Activated naive CD8-positive, alpha-beta T cell treated with anti-CD3 and anti-CD28 coated beads, Interleukin-2, amount 50 U/mL, for 24 hours (primary cell): ENCODE data around the gene EML1.
A peak's percentile ranks its signal among the peaks of the same experiment; 100 is the strongest.

ENCODE experiments used
- ATAC-seq: fragments of 150-1000 bp; cut with Tn5 transposase; one replicate; pipeline ENCODE4 v1.10.0; 2021
- DNase-seq: peaks from one replicate; pipeline ENCODE4 v3.0.0; 2021
- H3K27ac Mint-ChIP-seq: one replicate; pipeline ENCODE4 v1.8.0; 2021; ENCODE audit warnings: mild to moderate bottlenecking, mixed read lengths
- H3K27me3 Mint-ChIP-seq: one replicate; pipeline ENCODE4 v1.8.0; 2021; ENCODE audit warnings: mixed read lengths
- H3K36me3 Mint-ChIP-seq: one replicate; pipeline ENCODE4 v1.8.0; 2021; ENCODE audit warnings: low read depth, mixed read lengths
- H3K4me1 Mint-ChIP-seq: one replicate; pipeline ENCODE4 v1.8.0; 2021; ENCODE audit warnings: mixed read lengths
- H3K4me3 Mint-ChIP-seq: one replicate; pipeline ENCODE4 v1.8.0; 2021; ENCODE audit warnings: mild to moderate bottlenecking, moderate library complexity, mixed read lengths
- H3K9me3 Mint-ChIP-seq: one replicate; pipeline ENCODE4 v1.8.0; 2021; ENCODE audit warnings: mixed read lengths

The EML1 gene

GRCh38 chr14:99952039-99952438 lies 158.8 kb downstream of the EML1 start:
- H3K27me3 Mint-ChIP-seq: peaks cover 13% of the 10 kb centered on the region
- H3K9me3 Mint-ChIP-seq: peaks cover 10% of the 10 kb centered on the region
- no peak overlapping the region for H3K27ac Mint-ChIP-seq
- no peak for DNase-seq
- H3K36me3 Mint-ChIP-seq: no peaks in the 10 kb centered on the region
- H3K4me1 Mint-ChIP-seq: peaks cover 2% of the 10 kb centered on the region
- no peak for ATAC-seq
- no peak overlapping the region for H3K4me3 Mint-ChIP-seq

DNA sequence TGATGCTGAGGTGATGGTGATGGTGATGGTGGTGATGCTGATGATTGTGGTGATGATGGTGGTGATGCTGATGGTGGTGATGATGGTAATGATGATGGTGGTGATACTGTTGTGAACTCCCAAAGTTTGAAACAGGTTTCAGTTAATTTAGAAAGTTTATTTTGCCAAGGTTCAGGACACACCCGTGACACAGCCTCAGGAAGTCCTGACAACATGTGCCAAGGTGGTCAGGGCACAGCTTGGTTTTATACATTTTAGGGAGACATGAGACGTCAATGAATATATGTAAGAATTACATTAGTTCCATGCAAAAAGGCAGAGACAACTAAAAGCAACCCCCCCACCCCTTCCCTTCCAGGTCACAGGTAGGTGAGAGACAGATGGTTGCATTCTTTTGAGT lies 159.2 kb downstream of the EML1 start:
- H3K4me1 Mint-ChIP-seq: peaks cover 2% of the 10 kb centered on the region
- H3K36me3 Mint-ChIP-seq: no peaks in the 10 kb centered on the region
- H3K9me3 Mint-ChIP-seq: peaks cover 10% of the 10 kb centered on the region
- H3K4me3 Mint-ChIP-seq: peak overlapping the region; percentile 24
- ATAC-seq: no peak
- peaks cover 13% of the 10 kb centered on the region for H3K27me3 Mint-ChIP-seq
- DNase-seq: no peak
- peak overlapping the region; percentile 51 for H3K27ac Mint-ChIP-seq

GRCh38 chr14:99955826-99956455 lies 162.7 kb downstream of the EML1 start:
- no peak for DNase-seq
- no peaks in the 10 kb centered on the region for H3K36me3 Mint-ChIP-seq
- no peak overlapping the region for H3K4me3 Mint-ChIP-seq
- no peak overlapping the region for H3K27ac Mint-ChIP-seq
- H3K4me1 Mint-ChIP-seq: peaks cover 2% of the 10 kb centered on the region
- peaks cover 10% of the 10 kb centered on the region for H3K9me3 Mint-ChIP-seq
- no peak for ATAC-seq
- peaks cover 17% of the 10 kb centered on the region for H3K27me3 Mint-ChIP-seq

DNA sequence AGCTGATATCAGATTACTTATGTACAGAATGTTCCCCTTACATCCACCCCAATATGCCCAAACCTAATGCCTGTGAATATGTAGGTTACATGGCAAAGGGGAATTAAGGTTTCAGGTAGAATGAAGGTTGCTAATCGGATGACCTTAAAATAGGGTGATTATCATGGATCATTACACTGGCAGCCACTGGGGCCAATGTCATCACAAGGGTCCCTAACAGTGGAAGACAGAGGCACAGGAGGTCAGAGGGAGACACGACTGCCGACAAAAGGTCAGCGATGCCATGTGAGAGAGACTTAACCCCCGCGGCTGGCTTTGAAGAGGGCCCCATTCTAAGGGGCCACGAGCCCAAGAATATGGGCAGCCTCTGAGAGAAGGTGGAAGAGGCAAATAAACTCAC lies 165.2 kb downstream of the EML1 start:
- DNase-seq (no peak), ATAC-seq (no peak)
- Mint-ChIP-seq H3K36me3 (no peaks in the 10 kb centered on the region), H3K27me3 (peaks cover 25% of the 10 kb centered on the region), H3K27ac (no peak overlapping the region), H3K4me3 (no peak overlapping the region), H3K9me3 (peaks cover 7% of the 10 kb centered on the region), H3K4me1 (no peaks in the 10 kb centered on the region)

GRCh38 chr14:99961826-99962518 lies 168.8 kb downstream of the EML1 start:
- DNase-seq: no peak
- Mint-ChIP-seq H3K27ac (no peak overlapping the region), H3K9me3 (no peaks in the 10 kb centered on the region), H3K4me1 (no peaks in the 10 kb centered on the region), H3K36me3 (no peaks in the 10 kb centered on the region), H3K27me3 (peaks cover 29% of the 10 kb centered on the region), H3K4me3 (no peak overlapping the region)
- ATAC-seq: no peak

DNA sequence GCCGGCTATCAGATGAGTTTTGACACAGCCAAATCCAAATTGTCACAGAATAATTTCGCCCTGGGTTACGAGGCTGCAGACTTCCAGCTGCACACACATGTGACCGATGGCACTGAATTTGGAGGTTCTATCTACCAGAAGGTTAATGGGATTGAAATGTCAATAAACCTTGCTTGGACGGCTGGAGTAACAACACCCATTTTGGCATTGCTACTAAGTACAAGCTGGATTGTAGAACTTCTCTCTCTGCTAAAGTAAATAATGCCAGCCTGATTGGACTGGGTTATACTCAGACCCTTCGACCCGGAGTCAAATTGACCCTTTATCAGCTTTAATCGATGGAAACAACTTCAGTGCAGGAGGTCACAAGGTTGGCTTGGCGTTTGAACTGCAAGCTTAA lies 171.8 kb downstream of the EML1 start:
- no peaks in the 10 kb centered on the region for H3K9me3 Mint-ChIP-seq
- H3K27me3 Mint-ChIP-seq: peaks cover 36% of the 10 kb centered on the region
- no peak overlapping the region for H3K4me3 Mint-ChIP-seq
- no peaks in the 10 kb centered on the region for H3K36me3 Mint-ChIP-seq
- H3K27ac Mint-ChIP-seq: no peak overlapping the region
- ATAC-seq: no peak
- peaks cover 16% of the 10 kb centered on the region for H3K4me1 Mint-ChIP-seq
- no peak for DNase-seq

GRCh38 chr14:99966037-99966835 lies 173.0 kb downstream of the EML1 start:
- DNase-seq (no peak), ATAC-seq (no peak)
- H3K27ac Mint-ChIP-seq: no peak overlapping the region
- H3K4me3 Mint-ChIP-seq: no peak overlapping the region
- H3K4me1 Mint-ChIP-seq: peaks cover 18% of the 10 kb centered on the region
- no peaks in the 10 kb centered on the region for H3K36me3 Mint-ChIP-seq
- H3K9me3 Mint-ChIP-seq: no peaks in the 10 kb centered on the region
- peaks cover 45% of the 10 kb centered on the region for H3K27me3 Mint-ChIP-seq

DNA sequence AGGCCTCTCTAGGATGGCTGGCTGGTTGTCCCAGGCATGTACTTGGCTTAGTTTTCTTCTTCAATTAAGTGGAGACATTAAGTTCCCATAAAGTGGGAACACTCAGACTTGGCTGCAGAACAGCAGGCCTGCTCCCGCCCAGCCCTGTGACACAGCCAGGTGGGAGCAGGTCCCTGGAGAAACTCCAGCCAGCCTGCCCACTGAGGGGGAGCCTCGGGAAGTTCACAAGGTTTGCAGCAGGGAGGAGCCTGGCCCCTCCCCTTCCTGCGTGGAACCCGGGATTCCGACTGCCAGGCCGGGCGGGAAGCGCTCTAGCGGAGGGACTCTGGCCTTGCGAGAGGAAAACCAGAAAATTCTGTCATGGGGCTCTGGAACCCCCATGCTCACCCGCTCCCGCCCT lies 173.7 kb downstream of the EML1 start:
- H3K27ac Mint-ChIP-seq: no peak overlapping the region
- ATAC-seq (no peak), DNase-seq (no peak)
- peaks cover 45% of the 10 kb centered on the region for H3K27me3 Mint-ChIP-seq
- no peaks in the 10 kb centered on the region for H3K9me3 Mint-ChIP-seq
- no peak overlapping the region for H3K4me3 Mint-ChIP-seq
- no peaks in the 10 kb centered on the region for H3K36me3 Mint-ChIP-seq
- peaks cover 18% of the 10 kb centered on the region for H3K4me1 Mint-ChIP-seq

GRCh38 chr14:99968191-99968920 lies 175.1 kb downstream of the EML1 start:
- Mint-ChIP-seq H3K4me1 (peaks cover 28% of the 10 kb centered on the region), H3K4me3 (no peak overlapping the region), H3K36me3 (no peaks in the 10 kb centered on the region), H3K27me3 (peaks cover 38% of the 10 kb centered on the region), H3K27ac (no peak overlapping the region), H3K9me3 (no peaks in the 10 kb centered on the region)
- ATAC-seq (peak; percentile 13), DNase-seq (no peak)

DNA sequence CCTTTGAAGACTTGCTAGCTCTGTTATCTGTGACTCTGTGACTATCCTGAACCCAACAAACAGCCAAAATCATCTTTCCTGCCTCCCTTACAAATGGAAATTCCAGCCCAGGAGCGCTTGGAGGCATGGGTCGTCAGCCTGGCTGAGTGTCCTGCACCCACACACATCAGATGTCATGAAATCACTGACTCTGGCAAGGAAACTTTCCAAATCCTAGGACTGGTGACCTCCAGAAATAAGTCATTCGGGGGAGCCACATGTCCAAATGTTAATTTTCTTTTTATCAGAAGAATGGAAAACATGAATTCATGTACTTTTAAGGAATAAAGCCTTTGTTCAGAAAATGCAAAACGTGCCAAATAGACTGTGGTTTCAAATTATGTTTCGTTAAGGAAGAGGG lies 175.7 kb downstream of the EML1 start:
- no peak for DNase-seq
- no peak overlapping the region for H3K4me3 Mint-ChIP-seq
- H3K27me3 Mint-ChIP-seq: peaks cover 34% of the 10 kb centered on the region
- no peaks in the 10 kb centered on the region for H3K9me3 Mint-ChIP-seq
- no peak overlapping the region for H3K27ac Mint-ChIP-seq
- H3K4me1 Mint-ChIP-seq: peaks cover 31% of the 10 kb centered on the region
- ATAC-seq: no peak
- H3K36me3 Mint-ChIP-seq: peaks cover 2% of the 10 kb centered on the region

GRCh38 chr14:99969673-99970322 lies 176.6 kb downstream of the EML1 start:
- Mint-ChIP-seq H3K27me3 (peaks cover 28% of the 10 kb centered on the region), H3K4me3 (peak overlapping the region; percentile 46), H3K4me1 (peaks cover 32% of the 10 kb centered on the region), H3K36me3 (peaks cover 2% of the 10 kb centered on the region), H3K9me3 (no peaks in the 10 kb centered on the region), H3K27ac (no peak overlapping the region)
- DNase-seq (no peak), ATAC-seq (no peak)

DNA sequence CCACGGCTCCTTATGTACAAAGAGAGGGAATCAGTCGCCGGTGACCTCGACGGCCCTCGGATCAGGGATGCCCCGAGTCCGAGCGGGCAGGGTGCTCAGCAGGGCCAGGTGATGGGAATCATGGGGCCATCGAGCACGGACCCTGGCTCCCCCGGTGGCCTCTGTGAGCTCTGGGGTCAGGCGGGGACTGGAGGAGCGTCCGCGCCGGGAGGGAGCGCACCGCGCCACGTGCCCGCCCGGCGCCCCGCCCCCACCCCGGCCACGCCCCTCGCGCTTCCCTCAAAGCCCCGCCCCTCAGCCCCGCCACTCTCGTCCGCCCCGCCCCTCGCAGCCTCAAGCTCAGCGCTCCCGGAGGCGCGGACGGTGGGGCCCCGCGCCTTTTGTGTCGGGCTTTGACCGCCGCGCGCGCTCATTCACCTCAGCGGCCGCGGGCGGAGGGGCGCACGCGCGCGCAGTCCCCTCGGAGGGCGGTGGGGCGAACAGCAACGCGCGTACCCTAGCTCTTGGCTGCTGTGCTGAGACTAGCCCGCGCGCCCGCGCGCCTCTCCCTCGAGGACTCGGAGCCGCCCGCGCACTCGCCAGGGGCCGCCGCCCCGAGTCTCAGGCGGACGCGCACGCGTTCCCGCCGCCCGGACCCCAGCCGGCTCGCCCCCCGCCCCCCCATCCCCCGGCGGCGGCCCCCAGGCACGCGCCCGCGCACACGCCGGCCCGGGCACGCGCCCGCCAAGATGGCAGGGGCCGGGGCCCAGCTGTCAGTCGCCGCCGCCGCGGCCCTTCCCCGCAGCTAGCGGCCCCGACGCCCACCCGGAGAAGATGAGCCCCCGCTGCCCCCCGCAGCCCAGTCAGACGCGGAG lies 178.1 kb downstream of the EML1 start:
- peaks cover 28% of the 10 kb centered on the region for H3K27me3 Mint-ChIP-seq
- DNase-seq (peak; percentile 85), ATAC-seq (peak; percentile 75)
- H3K27ac Mint-ChIP-seq: no peak overlapping the region
- peak overlapping the region; percentile 46 for H3K4me3 Mint-ChIP-seq
- peaks cover 2% of the 10 kb centered on the region for H3K36me3 Mint-ChIP-seq
- peaks cover 32% of the 10 kb centered on the region for H3K4me1 Mint-ChIP-seq
- H3K9me3 Mint-ChIP-seq: no peaks in the 10 kb centered on the region

DNA sequence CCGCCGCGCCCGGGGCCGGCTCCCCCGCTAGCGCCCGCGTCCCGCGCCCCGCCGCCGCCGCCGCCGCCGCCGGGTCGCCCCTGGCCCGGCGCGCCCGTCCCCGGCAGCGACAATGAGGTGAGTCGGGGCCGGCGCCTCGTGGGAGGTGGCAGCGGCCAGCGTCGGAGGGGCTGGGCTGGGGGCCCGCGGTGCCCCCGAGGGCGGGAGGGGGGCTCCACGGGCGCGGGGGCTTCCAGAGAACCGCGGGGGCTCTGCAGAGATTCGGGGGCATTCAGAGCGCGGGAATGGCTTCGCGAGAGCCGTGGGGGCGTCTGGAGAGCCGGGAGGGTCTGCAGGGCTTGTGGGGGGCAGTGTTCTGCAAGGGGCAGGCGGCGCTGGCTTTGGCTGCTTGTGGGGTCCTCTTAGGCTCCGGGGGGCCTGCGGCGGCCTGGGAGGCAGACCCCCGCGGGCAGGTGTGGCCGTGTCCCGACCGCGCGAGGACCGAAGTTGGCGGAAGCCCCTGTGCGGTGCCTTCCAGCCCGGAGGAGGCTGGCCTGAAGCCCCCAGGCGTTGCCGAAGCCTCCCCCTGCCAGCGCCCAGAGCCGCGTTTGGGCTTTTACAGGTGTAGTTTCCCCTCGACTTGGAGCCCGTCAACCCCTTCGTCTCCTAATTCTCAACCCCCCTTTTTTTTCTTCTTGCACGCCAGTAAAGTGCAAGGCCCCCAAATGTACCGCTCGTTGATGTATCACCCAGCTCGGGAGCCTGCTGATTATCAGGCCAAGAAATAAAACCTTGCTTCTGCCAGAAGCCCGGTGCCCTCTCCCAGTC lies 178.9 kb downstream of the EML1 start:
- H3K4me1 Mint-ChIP-seq: peaks cover 32% of the 10 kb centered on the region
- no peaks in the 10 kb centered on the region for H3K9me3 Mint-ChIP-seq
- peaks cover 28% of the 10 kb centered on the region for H3K27me3 Mint-ChIP-seq
- peak; percentile 20 for DNase-seq
- H3K4me3 Mint-ChIP-seq: peak overlapping the region; percentile 94
- peaks cover 2% of the 10 kb centered on the region for H3K36me3 Mint-ChIP-seq
- ATAC-seq: peak; percentile 6
- H3K27ac Mint-ChIP-seq: peak overlapping the region; percentile 90
